Glomerular visceral epithelial cell (primary cell): ENCODE results near the gene METTL5.
"Not testable (repeated sequence)": the region's sequence is repeated elsewhere in the genome, so short reads cannot be mapped to it uniquely, and the experiment has no call there.

Experiments used
- DNase-seq: peaks from one replicate; pipeline ENCODE4 v3.0.0-alpha.2; 2016; ENCODE audit errors: extremely low spot score

Gene METTL5

GRCh38 chr2:169824373-169825333 is at the start of gene METTL5:
Gene METTL5 (minus strand): TSS chr2:169824905. CDS start chr2:169824597, 308 bp downstream.
- DNase-seq, result peak; percentile 86

DNA sequence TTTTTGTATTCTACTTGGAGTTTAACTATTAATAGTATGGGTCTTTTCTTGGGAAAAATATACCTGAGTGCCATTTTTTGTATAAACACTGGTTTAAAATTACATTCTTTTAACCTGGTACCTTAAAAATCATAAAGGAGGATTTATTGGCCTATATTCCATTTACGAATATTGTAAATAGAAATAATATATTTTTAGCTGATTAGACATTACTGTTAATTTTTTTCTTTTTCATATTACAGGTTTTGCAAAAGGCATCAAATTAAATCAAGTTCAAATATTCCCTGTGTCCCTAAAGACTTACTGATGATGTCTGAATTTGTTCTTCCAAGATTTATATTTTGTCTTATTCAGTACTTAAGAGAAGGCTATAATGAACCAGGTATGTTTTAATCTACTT is 47.3 kb upstream of the METTL5 start:
- DNase-seq, result no peak

GRCh38 chr2:169871369-169871768 is 46.7 kb upstream of the METTL5 start:
- DNase-seq, result not testable (repeated sequence)

DNA sequence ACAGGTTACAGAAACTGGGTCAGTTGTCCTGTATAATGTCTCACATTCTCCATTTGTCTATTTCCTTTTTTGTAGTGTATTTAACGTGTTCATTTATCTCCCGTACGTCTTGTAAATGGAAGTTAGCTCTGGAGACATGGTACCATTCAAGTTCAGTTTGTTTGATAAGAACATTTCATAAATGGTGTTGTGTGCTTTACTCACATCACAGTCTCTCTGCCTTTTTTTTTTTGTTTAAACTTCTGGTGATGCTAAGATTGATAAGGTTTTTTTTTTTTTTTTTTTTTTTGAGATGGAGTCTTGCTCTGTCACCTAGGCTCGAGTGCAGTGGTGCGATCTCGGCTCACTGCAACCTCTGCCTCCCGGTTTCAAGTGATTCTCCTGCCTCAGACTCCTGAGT is 44.2 kb upstream of the METTL5 start:
- no peak for DNase-seq

DNA sequence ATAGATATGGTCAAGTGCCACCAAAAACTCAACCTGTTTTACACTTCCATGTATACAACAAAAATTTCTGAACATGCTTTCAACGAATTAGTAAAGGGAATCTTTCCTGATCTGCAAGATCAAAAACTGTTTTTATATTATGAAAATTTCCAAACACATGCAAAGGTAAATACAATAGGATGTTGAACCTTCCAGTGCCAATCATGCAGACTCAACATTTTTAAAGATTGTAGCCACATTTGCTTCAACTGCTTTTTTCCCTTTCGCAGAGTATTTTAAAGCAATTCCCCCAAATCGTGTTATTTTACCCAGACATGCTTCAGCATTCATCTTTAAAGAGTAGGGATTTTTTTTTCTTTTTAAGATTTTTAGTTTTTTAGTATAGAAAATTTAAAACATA is 42.9 kb upstream of the METTL5 start:
- DNase-seq, result no peak

GRCh38 chr2:169866230-169866629 is 41.5 kb upstream of the METTL5 start:
- DNase-seq, result not testable (repeated sequence)

DNA sequence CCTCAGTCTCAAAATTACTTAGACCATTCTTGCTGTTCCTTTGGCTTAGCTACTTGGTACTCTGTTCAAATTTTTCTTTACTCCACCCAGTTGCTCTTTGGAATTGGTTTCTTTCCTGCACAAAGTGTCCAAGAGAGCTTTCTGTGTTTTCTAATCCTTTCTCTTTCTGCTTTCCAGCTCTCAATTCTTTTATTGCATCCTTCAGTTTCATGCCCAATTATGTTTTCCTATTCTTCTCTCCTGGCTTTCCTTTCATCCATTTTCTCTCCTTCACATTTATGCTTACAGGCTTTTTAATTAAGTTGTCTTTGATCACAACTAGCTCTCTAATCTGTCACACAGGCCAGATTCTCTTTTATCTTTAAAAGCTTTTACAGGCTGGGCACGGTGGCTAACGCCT is 40.8 kb upstream of the METTL5 start:
- DNase-seq, result no peak

DNA sequence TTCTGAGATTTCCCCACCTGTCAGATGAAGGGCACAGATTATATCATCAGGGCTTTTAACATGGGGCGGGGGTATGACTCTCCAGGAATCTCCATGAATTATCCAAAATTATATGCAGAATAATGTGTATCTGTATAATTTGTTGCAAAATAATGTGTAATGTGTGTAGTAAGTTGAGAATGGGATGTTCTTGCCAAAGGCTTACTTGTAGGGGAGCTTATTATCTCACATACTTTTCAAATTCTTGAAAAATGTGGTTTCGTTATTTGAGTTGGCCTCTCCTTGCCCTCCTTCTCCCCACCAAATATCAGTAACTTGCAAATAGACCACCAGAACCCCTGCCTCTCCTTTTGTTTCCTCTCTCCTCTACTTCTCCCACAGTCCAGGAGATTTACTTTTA is 38.1 kb upstream of the METTL5 start:
- no peak for DNase-seq

GRCh38 chr2:169860149-169860548 is 35.4 kb upstream of the METTL5 start:
- no peak for DNase-seq

DNA sequence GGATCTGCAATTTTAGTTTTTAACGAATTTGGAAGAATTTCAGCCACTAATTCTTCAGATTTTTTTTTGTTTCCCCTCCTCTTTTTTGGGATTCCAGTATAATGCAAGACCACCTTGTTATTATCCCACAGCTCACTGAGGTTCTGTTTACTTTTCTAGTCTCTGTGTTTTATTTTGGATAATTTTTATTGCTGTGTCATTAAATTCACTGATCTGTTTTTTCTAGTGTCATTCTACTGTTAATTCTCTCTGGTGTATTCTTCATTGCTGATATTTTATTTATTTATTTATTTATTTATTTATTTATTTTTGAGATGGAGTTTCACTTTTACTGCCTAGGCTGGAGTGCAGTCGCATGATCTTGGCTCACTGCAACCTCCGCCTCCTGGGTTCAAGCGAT is 34.7 kb upstream of the METTL5 start:
- DNase-seq, result no peak

DNA sequence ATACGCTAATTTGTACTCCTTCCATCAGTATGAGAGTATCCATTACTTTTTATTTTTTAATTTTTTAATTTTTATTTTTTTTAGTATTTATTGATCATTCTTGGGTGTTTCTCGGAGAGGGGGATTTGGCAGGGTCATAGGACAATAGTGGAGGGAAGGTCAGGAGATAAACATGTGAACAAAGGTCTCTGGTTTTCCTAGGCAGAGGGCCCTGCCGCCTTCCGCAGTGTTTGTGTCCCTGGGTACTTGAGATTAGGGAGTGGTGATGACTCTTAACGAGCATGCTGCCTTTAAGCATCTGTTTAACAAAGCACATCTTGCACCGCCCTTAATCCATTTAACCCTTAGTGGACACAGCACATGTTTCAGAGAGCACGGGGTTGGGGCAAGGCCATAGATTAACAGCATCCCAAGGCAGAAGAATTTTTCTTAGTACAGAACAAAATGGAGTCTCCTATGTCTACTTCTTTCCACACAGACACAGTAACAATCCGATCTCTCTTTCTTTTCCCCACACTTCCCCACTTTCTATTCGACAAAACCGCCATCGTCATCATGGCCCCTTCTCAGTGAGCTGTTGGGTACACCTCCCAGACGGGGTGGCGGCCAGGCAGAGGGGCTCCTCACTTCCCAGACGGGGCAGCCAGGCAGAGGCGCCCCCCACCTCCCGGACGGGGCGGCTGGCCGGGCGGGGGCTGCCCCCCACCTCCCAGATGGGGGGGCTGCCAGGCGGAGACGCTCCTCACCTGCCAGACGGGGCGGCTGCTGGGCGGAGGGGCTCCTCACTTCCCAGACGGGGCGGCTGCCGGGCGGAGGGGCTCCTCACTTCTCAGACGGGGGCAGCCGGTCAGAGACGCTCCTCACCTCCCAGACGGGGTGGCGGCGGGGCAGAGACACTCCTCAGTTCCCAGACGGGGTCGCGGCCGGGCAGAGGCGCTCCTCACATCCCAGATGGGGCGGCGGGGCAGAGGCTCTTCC is 30.9 kb upstream of the METTL5 start:
- DNase-seq, result not testable (repeated sequence)

DNA sequence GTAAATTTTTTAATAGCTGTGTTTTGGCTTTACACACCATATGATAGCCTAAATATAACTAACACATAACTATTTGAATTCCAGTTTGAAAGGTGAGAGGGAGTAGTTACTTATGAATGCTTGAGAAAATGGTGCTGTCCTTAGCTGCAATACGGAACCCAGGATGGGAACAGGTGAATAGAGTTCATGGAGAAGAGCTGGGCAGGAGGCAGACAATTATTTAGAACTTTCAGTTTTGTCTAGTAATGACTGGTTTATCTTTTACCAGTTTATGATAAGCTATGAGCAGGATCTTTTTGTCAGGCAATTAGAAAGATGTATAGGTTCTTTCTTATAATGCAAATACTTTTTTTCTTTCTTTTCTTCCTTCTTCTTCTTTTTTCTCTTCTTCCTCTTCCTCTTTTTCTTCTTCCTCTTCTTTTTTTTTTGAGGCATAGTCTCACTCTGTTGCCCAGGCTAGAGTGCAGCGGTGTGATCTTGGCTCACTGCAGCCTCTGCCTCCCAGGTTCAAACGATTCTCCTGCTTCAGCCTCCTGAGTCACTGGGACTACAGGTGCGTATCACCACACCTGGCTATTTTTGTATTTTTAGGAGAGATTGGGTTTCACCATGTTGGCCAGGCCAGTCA is 28.4 kb upstream of the METTL5 start:
- no peak for DNase-seq

DNA sequence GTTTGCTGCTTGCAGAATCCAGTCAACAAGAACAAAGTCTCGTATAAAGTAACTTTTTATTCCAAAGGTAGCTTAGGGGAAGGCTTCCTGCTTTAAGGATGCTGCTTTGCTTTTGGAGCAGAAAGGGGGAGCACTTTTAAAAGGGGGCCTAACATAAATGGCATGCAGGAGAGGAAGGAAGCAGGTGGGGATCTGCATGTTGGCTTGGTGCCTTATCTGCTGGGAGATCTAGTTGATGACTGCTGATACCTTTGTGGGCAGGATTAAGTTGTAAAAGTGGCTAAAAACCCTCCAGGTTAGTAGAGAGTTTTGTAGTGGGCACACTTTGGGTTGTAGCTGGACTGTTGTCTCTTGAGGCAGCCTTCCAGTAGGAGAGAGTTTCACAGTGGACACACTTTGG is 25.0 kb upstream of the METTL5 start:
- DNase-seq, result no peak

- DNase-seq, result not testable (repeated sequence)
These were observed 24.4 kb upstream of the METTL5 start for GRCh38 chr2:169848959-169849693.

- DNase-seq, result no peak
These were observed 20.3 kb upstream of the METTL5 start for GRCh38 chr2:169845016-169845415.

GRCh38 chr2:169841625-169842024 is 16.9 kb upstream of the METTL5 start:
- DNase-seq, result not testable (repeated sequence)

- DNase-seq, result no peak
These were observed 16.0 kb upstream of the METTL5 start for GRCh38 chr2:169840747-169841142.

GRCh38 chr2:169839954-169840746 is 15.4 kb upstream of the METTL5 start:
- DNase-seq, result no peak

DNA sequence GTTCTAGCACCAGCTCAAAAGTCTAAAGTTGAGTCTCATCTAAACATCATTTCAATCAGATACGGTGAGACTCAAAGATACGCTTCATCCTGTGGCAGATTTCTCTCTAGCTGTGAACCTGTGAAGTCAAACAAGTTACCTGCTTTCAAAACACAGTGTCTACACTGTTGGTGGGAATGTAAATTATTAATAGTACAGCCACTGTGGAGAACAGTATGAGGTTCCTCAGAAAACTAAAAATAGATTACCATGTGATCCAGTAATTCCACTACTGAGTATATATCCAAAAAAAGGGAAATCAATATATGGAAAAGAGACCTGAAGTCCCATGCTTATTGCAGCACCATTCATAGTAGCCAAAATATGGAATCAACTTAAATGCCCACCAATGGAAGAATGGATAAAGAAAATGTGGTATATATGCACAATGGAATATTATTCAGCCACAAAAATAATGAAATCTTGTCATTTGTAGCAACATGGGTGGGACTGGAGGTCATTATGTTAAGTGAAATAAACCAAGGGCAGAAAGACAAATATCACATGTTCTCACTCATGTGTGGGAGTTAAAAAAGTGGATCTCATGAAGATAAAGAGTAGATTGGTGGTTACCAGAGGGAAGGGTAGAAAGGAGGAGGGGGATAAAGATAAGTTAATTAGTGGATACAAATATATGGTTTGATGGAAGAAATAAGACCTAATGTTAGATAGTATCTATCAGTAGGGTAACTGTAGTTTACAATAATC is 14.2 kb upstream of the METTL5 start:
- DNase-seq, result no peak

DNA sequence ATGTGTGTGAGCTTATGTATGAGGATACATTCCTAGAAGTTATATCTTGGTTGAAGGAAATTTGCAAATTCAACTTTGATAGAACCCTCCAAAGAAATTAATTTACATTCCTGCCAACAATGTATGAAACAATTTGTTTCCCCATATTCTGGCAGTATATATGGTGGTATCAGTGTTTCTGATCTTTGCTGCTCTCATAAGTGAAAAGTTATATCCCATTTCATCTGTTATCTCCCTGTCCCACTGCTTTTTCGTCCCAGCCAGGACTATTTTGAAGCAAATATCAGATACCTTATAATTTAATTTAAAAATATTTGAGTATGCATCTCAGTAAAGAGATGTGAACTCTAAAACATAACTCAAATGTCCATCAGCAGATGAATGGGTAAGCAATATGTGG is 9.7 kb upstream of the METTL5 start:
- DNase-seq, result no peak
